ENCODE results near the gene GID4.
A peak's percentile ranks its signal among the peaks of the same experiment; 100 is the strongest.

Gene GID4

DNA sequence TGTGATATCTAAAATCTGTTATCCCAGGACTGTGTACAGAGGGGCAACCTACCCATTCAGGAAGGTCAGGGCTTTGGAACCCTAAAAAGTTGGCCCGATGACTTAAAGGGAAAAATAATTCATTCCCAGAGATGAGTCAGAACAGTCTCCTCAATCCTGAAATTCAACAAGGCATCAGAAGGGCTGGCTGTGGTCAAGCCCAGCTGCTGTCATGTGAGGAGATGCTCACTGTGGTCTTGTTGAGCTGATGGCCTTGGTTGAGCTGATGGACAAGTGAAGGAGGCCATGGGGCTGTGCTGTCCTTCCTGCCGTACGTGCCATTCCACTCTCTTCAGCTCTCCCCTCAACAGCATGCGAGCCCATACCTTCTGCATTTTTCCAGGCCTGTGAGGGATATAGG, 27.7 kb downstream of the GID4 start:
- H3K9ac ChIP-seq (ENCODE audit: low read depth in 1 of 2, low read length in 2 of 2) = no peak overlapping the region
- peaks cover 0 to 4% of the 10 kb centered on the region in 2 donors for H3K4me1 ChIP-seq (ENCODE audit: control insufficient read depth in 1 of 2, insufficient read depth in 2 of 2, low read length in 2 of 2)
- H3K27ac ChIP-seq (ENCODE audit: low read depth, low read length) = no peak overlapping the region
- H3K4me3 ChIP-seq (ENCODE audit: low read depth in 1 of 2, low read length in 2 of 2) = no peak overlapping the region
- H3K36me3 ChIP-seq (ENCODE audit: control insufficient read depth in 1 of 2, insufficient read depth in 2 of 2, low read length in 2 of 2) = peaks cover 2 to 36% of the 10 kb centered on the region in 2 donors
- H3K9me3 ChIP-seq (ENCODE audit: control insufficient read depth in 1 of 2, low read length in 2 of 2) = no peaks in the 10 kb centered on the region
- no peaks in the 10 kb centered on the region for H3K27me3 ChIP-seq (ENCODE audit: control insufficient read depth in 1 of 2, insufficient read depth in 2 of 2, low read length in 2 of 2)

GRCh38 chr17:18069101-18069500, 29.9 kb downstream of the GID4 start:
- Histone ChIP-seq H3K4me3 (ENCODE audit: low read depth in 1 of 2, low read length in 2 of 2) (no peak overlapping the region), H3K27me3 (ENCODE audit: control insufficient read depth in 1 of 2, insufficient read depth in 2 of 2, low read length in 2 of 2) (no peaks in the 10 kb centered on the region), H3K9ac (ENCODE audit: low read depth in 1 of 2, low read length in 2 of 2) (no peak overlapping the region), H3K36me3 (ENCODE audit: control insufficient read depth in 1 of 2, insufficient read depth in 2 of 2, low read length in 2 of 2) (peaks cover 0 to 26% of the 10 kb centered on the region in 2 donors), H3K4me1 (ENCODE audit: control insufficient read depth in 1 of 2, insufficient read depth in 2 of 2, low read length in 2 of 2) (peaks cover 0 to 4% of the 10 kb centered on the region in 2 donors), H3K27ac (ENCODE audit: low read depth, low read length) (no peak overlapping the region), H3K9me3 (ENCODE audit: control insufficient read depth in 1 of 2, low read length in 2 of 2) (no peaks in the 10 kb centered on the region)

DNA sequence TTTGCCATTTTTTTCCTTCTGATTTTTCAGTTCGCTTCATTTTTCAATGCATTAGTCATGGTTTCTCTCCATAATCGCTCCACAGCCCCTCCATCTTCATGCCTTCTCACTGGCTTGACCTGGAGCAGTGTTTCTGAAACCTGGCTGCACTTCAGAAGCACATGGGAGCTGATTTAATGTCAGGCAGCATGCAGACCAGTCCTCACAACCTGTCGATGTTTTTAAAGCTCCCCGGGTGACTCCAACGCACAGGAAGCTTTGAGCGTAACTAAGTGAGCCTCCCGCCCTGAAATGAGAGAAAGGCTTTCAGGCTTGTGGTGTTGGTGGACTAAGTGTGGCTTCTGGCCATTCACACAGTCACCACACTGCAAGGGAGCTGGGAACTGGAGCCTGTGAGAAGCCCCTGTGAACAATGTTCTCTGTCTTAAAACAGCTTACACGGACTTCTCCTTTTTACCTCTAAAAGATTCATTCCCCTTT, 31.7 kb downstream of the GID4 start:
- H3K36me3 ChIP-seq (ENCODE audit: control insufficient read depth in 1 of 2, insufficient read depth in 2 of 2, low read length in 2 of 2) = peaks cover 0 to 11% of the 10 kb centered on the region in 2 donors
- no peak overlapping the region for H3K27ac ChIP-seq (ENCODE audit: low read depth, low read length)
- H3K27me3 ChIP-seq (ENCODE audit: control insufficient read depth in 1 of 2, insufficient read depth in 2 of 2, low read length in 2 of 2) = peaks cover 0 to 3% of the 10 kb centered on the region in 2 donors
- H3K9ac ChIP-seq (ENCODE audit: low read depth in 1 of 2, low read length in 2 of 2) = no peak overlapping the region
- H3K4me1 ChIP-seq (ENCODE audit: control insufficient read depth in 1 of 2, insufficient read depth in 2 of 2, low read length in 2 of 2) = peaks cover 0 to 4% of the 10 kb centered on the region in 2 donors
- H3K4me3 ChIP-seq (ENCODE audit: low read depth in 1 of 2, low read length in 2 of 2) = no peak overlapping the region
- H3K9me3 ChIP-seq (ENCODE audit: control insufficient read depth in 1 of 2, low read length in 2 of 2) = no peaks in the 10 kb centered on the region

DNA sequence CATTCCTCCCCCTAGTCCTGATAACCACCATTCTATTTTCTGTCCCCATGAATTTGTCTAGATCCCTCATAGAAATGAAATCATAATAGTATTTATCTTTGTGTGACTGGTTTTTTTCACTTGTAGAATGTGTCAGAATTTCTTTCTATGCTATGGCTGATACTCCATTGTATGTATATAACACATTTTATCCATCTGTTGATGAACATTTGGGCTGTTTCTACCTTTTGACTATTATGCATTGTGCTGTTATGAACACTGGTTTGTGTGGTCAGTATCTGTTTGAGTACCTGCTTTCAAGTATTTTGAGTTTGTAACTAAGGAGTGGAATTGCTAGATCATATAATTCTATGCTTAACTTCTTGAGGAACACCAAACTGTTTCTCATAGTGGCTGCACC, 32.5 kb downstream of the GID4 start:
- Histone ChIP-seq H3K4me3 (ENCODE audit: low read depth in 1 of 2, low read length in 2 of 2) (no peak overlapping the region), H3K4me1 (ENCODE audit: control insufficient read depth in 1 of 2, insufficient read depth in 2 of 2, low read length in 2 of 2) (peaks cover 0 to 4% of the 10 kb centered on the region in 2 donors), H3K27me3 (ENCODE audit: control insufficient read depth in 1 of 2, insufficient read depth in 2 of 2, low read length in 2 of 2) (peaks cover 0 to 3% of the 10 kb centered on the region in 2 donors), H3K36me3 (ENCODE audit: control insufficient read depth in 1 of 2, insufficient read depth in 2 of 2, low read length in 2 of 2) (peaks cover 0 to 5% of the 10 kb centered on the region in 2 donors), H3K9me3 (ENCODE audit: control insufficient read depth in 1 of 2, low read length in 2 of 2) (no peaks in the 10 kb centered on the region), H3K9ac (ENCODE audit: low read depth in 1 of 2, low read length in 2 of 2) (no peak overlapping the region), H3K27ac (ENCODE audit: low read depth, low read length) (no peak overlapping the region)

- Histone ChIP-seq H3K27ac (ENCODE audit: low read depth, low read length) (no peak overlapping the region), H3K9ac (ENCODE audit: low read depth in 1 of 2, low read length in 2 of 2) (no peak overlapping the region), H3K36me3 (ENCODE audit: control insufficient read depth in 1 of 2, insufficient read depth in 2 of 2, low read length in 2 of 2) (no peaks in the 10 kb centered on the region), H3K4me1 (ENCODE audit: control insufficient read depth in 1 of 2, insufficient read depth in 2 of 2, low read length in 2 of 2) (peaks cover 0 to 4% of the 10 kb centered on the region in 2 donors), H3K4me3 (ENCODE audit: low read depth in 1 of 2, low read length in 2 of 2) (no peak overlapping the region), H3K9me3 (ENCODE audit: control insufficient read depth in 1 of 2, low read length in 2 of 2) (no peaks in the 10 kb centered on the region), H3K27me3 (ENCODE audit: control insufficient read depth in 1 of 2, insufficient read depth in 2 of 2, low read length in 2 of 2) (peaks cover 0 to 3% of the 10 kb centered on the region in 2 donors)
Observed at GRCh38 chr17:18074566-18075272, 35.5 kb downstream of the GID4 start.

GRCh38 chr17:18076936-18077335, 37.7 kb downstream of the GID4 start:
- no peaks in the 10 kb centered on the region for H3K9me3 ChIP-seq (ENCODE audit: control insufficient read depth in 1 of 2, low read length in 2 of 2)
- no peaks in the 10 kb centered on the region for H3K36me3 ChIP-seq (ENCODE audit: control insufficient read depth in 1 of 2, insufficient read depth in 2 of 2, low read length in 2 of 2)
- no peaks in the 10 kb centered on the region for H3K4me1 ChIP-seq (ENCODE audit: control insufficient read depth in 1 of 2, insufficient read depth in 2 of 2, low read length in 2 of 2)
- H3K9ac ChIP-seq (ENCODE audit: low read depth in 1 of 2, low read length in 2 of 2) = no peak overlapping the region
- H3K27ac ChIP-seq (ENCODE audit: low read depth, low read length) = no peak overlapping the region
- H3K27me3 ChIP-seq (ENCODE audit: control insufficient read depth in 1 of 2, insufficient read depth in 2 of 2, low read length in 2 of 2) = peaks cover 0 to 3% of the 10 kb centered on the region in 2 donors
- H3K4me3 ChIP-seq (ENCODE audit: low read depth in 1 of 2, low read length in 2 of 2) = no peak overlapping the region

DNA sequence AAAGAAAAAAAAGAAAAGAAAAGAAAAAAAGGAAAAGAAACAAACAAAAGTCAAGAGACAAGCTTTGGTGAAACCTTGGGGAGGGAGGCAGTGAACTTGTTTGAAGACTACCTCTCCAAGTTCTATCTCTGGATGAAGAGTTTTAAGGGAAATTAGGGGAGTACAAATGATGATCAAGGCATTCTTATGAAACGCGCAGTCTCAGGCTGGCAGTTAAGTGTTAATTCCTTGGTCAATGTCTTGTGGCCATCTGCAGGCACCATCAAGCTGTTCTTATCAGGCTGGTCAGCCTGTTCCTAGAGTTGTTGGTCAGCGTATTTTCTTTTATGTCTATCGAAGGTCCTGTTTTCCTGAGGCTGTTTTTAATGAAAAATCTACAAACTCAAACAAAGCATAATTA, 40.3 kb downstream of the GID4 start:
- Histone ChIP-seq H3K27ac (ENCODE audit: low read depth, low read length) (no peak overlapping the region), H3K9me3 (ENCODE audit: control insufficient read depth in 1 of 2, low read length in 2 of 2) (no peaks in the 10 kb centered on the region), H3K36me3 (ENCODE audit: control insufficient read depth in 1 of 2, insufficient read depth in 2 of 2, low read length in 2 of 2) (no peaks in the 10 kb centered on the region), H3K27me3 (ENCODE audit: control insufficient read depth in 1 of 2, insufficient read depth in 2 of 2, low read length in 2 of 2) (peaks cover 0 to 3% of the 10 kb centered on the region in 2 donors), H3K9ac (ENCODE audit: low read depth in 1 of 2, low read length in 2 of 2) (no peak overlapping the region), H3K4me3 (ENCODE audit: low read depth in 1 of 2, low read length in 2 of 2) (no peak overlapping the region), H3K4me1 (ENCODE audit: control insufficient read depth in 1 of 2, insufficient read depth in 2 of 2, low read length in 2 of 2) (no peaks in the 10 kb centered on the region)

- H3K27ac ChIP-seq (ENCODE audit: low read depth, low read length) = no peak overlapping the region
- H3K4me1 ChIP-seq (ENCODE audit: control insufficient read depth in 1 of 2, insufficient read depth in 2 of 2, low read length in 2 of 2) = peaks cover 7 to 10% of the 10 kb centered on the region in 2 donors
- no peak overlapping the region for H3K9ac ChIP-seq (ENCODE audit: low read depth in 1 of 2, low read length in 2 of 2)
- no peaks in the 10 kb centered on the region for H3K27me3 ChIP-seq (ENCODE audit: control insufficient read depth in 1 of 2, insufficient read depth in 2 of 2, low read length in 2 of 2)
- H3K9me3 ChIP-seq (ENCODE audit: control insufficient read depth in 1 of 2, low read length in 2 of 2) = no peaks in the 10 kb centered on the region
- H3K4me3 ChIP-seq (ENCODE audit: low read depth in 1 of 2, low read length in 2 of 2) = no peak overlapping the region
- H3K36me3 ChIP-seq (ENCODE audit: control insufficient read depth in 1 of 2, insufficient read depth in 2 of 2, low read length in 2 of 2) = no peaks in the 10 kb centered on the region
Observed at GRCh38 chr17:18084256-18084655, 45.0 kb downstream of the GID4 start.

- Histone ChIP-seq H3K9me3 (ENCODE audit: control insufficient read depth in 1 of 2, low read length in 2 of 2) (no peaks in the 10 kb centered on the region), H3K27ac (ENCODE audit: low read depth, low read length) (no peak within 1 kb of the TSS), H3K4me3 (ENCODE audit: low read depth in 1 of 2, low read length in 2 of 2) (peak within 1 kb of the TSS; percentile 90 to 98), H3K36me3 (ENCODE audit: control insufficient read depth in 1 of 2, insufficient read depth in 2 of 2, low read length in 2 of 2) (peaks cover 2 to 7% of the 10 kb centered on the region in 2 donors), H3K9ac (ENCODE audit: low read depth in 1 of 2, low read length in 2 of 2) (peak within 1 kb of the TSS; percentile 63 to 87), H3K27me3 (ENCODE audit: control insufficient read depth in 1 of 2, insufficient read depth in 2 of 2, low read length in 2 of 2) (no peaks in the 10 kb centered on the region), H3K4me1 (ENCODE audit: control insufficient read depth in 1 of 2, insufficient read depth in 2 of 2, low read length in 2 of 2) (peaks cover 7 to 10% of the 10 kb centered on the region in 2 donors)
Observed at GRCh38 chr17:18087610-18088491, 48.6 kb downstream of the GID4 start, which contains the start of gene DRG2. TSS of gene DRG2 (plus strand) at chr17:18087948. CDS start at chr17:18088024, 76 bp downstream.

DNA sequence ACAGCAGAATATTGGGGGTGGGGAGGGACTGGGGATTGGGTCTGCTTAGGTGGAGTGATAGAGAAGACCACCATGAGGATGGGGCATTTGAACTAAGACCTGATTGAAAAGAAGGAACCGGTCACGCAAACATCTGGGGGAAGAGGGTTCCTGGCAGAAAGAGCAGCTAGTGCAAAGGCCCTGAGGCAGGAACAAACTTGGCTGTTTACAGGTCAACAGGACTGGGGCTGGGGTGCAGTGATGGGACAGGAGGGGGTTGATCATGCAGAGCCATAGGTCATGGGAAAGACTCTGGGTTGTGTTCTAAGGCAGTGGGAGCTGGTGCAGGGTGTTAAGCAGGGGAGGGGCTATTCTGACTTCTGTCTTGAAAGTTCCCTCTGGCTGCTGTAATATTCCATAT, 50.4 kb downstream of the GID4 start:
- Histone ChIP-seq H3K9ac (ENCODE audit: low read depth in 1 of 2, low read length in 2 of 2) (no peak overlapping the region), H3K27ac (ENCODE audit: low read depth, low read length) (no peak overlapping the region), H3K9me3 (ENCODE audit: control insufficient read depth in 1 of 2, low read length in 2 of 2) (no peaks in the 10 kb centered on the region), H3K4me1 (ENCODE audit: control insufficient read depth in 1 of 2, insufficient read depth in 2 of 2, low read length in 2 of 2) (peaks cover 7 to 10% of the 10 kb centered on the region in 2 donors), H3K36me3 (ENCODE audit: control insufficient read depth in 1 of 2, insufficient read depth in 2 of 2, low read length in 2 of 2) (peaks cover 7 to 20% of the 10 kb centered on the region in 2 donors), H3K4me3 (ENCODE audit: low read depth in 1 of 2, low read length in 2 of 2) (no peak overlapping the region), H3K27me3 (ENCODE audit: control insufficient read depth in 1 of 2, insufficient read depth in 2 of 2, low read length in 2 of 2) (no peaks in the 10 kb centered on the region)

All from duodenal mucosa (tissue), 2 donors.